ENCODE data around the gene CDC25C.

CDC25C gene

DNA sequence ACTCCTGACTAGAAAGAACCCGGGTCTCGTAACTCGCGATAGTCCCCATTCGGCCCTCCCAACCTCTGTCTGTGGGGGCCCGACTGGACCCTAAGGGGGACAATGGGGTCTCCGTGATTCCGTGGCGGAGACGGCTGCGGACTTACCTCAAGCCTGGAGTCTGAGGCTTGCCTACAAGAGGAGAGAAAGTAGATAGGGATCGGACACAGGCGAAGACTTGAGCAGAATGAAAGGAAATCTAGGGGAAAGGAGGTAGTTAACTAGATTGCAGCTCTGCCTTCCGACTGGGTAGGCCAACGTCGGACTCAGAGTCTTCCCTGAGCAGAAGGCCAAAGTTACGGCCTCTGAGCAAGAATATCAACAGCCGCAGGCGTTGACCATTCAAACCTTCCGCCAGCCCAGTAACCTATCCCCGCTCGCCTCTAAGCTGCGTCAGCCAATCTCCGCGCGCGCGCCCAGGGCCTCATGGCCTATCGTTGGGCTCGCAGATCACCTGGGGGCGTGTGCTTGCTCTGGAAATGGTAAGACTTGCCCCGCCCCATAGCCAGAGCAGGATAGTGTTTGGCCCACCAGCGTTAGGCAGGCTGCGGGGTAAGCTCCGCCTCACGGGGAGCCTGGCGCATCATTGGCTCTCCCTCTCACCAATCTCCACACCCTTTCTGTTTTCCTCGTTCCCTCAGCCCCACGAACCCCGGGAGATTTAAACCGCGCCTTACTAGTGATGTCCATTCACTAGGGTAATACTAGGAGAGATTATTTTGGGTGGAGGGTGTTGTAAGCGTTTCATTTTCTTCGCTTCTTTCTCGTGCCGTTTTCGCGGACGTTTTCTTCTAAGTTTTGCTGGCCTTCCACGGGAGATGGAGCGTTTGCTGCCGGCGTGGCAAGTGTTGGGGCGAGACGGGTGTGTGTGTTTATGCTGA lies at the start of gene CDC25C:
Gene CDC25C (minus strand): TSS at position 356 of the 920 bp plus-strand sequence. CDS start 624 bp downstream, outside the sequence.
- DNase-seq: peak; percentile 84 to 94 (median 88)

DNA sequence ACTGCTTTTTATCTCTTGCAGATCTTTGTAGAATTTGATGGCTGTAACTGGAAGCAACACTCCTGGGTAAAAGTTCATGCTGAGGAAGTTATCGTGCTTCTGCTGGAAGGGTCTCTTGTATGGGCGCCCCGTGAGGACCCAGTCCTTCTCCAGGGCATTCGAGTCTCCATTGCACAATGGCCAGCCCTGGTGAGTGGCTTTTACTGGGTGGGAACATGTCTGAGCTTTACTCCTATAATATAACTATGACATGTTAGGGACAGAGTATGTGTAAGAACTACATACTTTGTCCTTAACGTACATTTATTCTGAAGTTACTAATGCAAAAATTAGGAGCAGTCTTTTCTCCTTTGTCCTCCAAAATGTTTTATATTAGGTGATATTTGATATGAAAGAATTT lies 41.0 kb upstream of the CDC25C start:
- DNase-seq: no peak

DNA sequence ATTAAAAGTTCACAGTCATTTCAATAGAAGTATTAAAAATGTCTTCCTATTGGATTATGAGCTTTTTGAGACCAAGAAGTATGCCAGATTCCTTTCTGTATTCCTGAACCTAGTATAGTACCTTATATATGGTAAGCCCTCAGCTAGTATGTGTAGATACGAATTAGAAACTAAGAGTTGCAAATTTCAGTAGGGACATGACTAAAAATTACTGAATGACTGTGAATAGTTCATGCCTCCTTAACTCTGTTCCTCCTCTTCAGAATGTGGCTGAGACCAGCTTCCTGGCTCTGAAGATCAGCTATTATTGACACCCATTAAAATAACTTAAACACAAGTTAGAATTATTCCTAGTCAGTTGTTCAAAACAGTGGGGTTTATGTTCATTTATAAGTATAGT lies 40.6 kb upstream of the CDC25C start:
- DNase-seq: no peak

DNA sequence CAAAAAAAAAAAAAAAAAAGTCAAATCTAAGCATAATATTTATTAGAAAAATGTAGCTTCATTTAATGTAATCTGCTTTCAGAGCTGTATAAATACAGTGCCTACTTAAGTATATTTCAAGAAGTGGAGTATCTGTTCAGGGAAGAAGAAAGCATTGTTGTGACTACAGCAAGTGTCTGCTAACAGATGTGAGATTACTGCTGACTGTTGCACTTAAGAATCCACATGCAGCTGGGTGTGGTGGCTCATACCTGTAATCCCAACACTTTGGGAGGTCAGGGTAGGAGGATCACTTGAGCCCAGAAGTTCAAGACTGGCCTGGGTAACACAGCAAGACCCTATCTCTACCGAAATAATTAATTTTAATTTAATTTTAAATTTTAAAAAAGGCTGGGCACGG lies 39.9 kb upstream of the CDC25C start:
- no peak for DNase-seq

DNA sequence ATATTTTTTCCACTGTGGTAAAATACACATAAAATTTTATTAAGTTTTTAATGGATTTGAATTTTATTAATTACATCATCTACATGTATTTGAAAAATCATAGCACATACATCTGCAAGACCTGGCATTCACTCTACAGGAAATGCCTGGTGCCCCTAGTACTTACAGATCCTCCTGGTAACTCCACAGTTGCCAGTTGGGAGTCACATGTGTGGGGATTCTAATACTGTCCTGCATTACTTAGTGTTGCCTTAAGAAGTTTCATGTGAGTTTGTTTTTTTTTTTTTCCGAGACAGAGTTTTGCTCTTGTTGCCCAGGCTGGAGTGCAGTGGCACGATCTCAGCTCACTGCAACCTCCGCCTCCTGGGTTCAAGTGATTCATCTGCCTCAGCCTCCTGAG lies 38.9 kb upstream of the CDC25C start:
- no peak for DNase-seq

DNA sequence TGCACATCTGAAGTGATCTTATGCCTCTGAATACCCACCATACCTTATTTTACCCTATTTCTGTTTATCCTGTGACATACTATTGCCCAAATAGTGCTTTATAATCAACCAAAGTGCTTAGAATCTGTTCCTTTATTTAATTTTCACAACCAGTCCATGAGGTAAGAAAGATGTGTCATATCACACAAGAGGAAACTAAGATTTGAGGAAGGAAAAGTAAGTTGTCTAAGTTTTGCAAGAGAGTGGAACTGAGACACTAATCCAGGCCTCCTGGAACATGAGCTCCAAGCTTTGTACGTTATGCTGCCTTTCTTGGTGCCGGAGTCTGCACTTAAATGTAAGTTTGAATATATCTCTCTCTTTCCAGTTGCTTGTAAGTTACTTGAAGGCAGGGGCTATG lies 38.1 kb upstream of the CDC25C start:
- no peak for DNase-seq

DNA sequence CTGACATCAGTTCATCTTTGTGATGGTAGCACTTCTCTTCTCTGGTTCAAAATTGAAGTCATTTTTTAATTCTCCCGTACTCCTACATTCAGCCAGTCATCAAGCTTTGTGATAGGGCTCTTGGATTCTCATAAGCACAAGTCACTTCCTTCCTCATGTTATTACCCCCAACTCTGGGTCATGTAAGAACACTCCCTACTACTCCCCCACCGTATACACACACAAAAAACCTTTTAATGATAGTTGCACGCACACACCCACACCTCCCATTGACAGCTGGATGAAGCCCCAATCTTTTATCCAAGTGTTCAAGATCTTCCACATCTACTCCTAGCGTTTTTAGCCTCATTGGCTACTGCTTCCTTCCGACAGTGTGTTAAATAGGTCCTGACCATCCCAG lies 37.7 kb upstream of the CDC25C start:
- no peak for DNase-seq

DNA sequence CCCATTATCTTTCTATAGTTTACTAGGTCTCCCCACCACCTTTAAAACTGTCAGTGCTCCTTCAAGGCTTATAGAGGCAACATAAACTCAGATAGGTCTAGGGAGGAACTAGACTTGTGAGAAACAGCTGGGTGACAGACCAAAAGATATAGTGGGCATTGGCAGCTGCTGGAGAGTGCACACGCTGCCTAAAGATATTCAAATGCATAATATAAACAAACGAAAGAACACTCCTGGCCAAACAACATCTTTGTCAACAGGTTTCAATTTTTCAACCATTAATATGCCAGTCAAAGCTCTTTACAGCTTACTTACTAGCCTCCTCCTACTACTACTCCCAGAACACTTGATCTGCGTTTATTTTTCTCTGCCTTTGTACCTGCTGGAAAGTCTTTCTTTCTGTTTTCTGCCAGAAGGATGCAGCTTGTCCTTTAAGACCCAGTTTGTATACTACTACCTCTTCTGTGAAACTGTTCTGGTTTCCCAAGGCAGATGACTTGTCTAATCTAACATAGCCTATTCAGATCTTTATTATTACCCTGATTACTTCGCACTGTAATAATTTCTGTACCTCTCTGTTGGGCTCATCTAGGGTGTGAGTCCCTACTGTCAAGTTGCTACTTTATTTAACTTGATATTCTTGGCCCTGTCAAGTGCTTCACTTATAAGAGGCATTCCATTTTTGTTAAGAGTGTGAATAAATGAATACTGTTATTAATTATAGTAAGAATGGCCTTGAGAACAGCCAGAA lies 35.2 kb upstream of the CDC25C start:
- DNase-seq: no peak

DNA sequence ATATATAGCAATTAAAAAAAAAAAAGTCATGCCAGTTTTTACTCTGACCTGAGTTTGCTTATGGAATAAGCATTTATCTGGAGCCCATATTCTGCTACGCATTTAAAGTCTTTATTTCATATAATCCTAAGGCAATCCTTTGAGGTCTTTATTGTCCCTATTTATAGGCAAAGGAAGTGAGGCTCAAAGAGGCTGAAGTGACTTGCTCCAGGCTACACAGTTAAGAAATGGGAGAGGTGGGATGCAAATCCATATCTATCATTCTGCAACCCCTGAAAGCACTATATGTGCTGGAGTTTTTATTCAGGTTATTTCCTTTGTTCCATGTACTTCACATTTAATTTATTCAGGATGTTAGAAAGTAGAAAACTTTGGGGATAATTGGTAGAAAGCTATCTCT lies 33.0 kb upstream of the CDC25C start:
- DNase-seq: no peak

DNA sequence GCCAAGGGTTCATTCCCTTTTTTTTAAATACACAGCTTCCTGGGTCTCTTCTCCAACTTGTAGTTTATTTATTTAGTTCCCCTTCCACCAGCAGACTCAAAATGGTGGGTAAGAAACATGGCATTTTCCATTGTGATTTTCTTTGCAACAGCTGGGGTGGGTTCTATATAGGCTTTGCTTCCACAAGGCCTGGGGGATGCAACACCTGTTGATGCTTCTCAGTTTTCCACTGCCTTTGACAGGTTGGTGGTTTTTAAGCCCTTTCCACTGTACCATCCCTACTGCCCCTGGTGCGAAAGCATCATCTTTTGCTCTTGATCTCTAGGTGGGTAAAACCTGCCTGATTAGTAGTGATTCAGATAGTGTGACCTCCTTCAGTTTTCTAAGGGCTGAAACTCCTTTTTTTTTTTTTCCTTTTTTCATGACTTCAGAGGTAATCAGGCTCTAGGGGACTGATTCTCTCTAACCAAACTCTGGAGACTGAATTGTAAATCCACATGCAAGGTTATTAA lies 29.4 kb upstream of the CDC25C start:
- DNase-seq: no peak

DNA sequence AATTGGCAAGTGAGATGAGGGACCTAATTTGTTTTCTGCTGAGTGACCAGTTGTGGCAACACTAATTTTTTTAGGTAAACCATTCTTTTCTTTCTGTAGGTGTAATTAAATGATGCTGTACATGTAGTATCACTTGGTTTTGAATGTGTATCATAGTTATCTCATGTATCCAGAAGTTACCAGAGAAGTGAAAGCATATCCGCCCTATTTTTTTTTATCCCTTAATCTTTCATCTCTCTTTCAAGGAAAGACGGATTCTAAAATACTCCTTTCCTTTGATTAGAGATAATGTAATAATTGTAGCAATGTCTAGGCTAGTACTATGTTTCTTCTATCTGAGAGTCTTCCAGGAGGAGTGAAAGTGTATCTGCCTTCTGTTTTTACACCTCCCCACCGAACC lies 28.0 kb upstream of the CDC25C start:
- DNase-seq: no peak

DNA sequence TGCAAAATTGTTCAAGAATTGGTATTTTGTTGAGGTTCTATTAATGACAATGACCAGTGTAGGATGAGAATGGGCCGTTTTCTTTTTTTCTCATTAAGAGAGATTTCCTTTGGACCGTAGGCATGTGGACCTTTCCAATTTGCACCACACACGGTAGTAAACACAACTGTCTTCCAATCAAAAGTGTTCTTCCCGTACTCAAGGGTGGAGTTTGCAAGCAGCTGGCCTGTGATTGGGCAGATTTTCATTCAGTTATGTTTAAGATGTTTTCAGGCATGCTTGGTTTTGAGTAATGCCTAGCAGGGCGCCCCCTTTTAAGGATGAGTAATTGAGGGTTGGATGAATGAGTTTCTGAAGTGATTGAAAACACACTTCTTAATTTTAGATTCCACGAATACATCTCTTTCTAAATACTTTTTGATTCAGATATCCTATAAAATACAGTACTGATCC lies 23.3 kb upstream of the CDC25C start:
- peak in 1 of 4 experiments; percentile 3 for DNase-seq

DNA sequence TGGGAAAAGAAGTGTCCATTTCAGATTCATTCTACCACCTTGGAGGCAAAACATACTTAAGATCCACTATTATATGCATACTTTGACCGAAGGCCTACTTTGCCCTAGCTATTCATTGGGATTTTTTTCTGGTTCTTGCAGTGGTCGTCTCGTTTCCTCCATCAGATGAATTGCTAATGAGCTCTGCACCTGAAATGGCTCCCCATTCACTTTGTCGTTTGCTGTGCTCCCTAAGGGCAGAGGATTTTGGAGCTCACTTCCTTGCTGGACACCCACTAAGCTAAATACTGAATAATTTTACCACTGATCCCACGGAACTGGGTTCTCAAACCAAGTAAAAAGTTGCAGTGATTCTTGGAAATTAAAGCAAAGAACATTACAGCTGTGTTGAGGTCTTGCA lies 22.8 kb upstream of the CDC25C start:
- no peak for DNase-seq

DNA sequence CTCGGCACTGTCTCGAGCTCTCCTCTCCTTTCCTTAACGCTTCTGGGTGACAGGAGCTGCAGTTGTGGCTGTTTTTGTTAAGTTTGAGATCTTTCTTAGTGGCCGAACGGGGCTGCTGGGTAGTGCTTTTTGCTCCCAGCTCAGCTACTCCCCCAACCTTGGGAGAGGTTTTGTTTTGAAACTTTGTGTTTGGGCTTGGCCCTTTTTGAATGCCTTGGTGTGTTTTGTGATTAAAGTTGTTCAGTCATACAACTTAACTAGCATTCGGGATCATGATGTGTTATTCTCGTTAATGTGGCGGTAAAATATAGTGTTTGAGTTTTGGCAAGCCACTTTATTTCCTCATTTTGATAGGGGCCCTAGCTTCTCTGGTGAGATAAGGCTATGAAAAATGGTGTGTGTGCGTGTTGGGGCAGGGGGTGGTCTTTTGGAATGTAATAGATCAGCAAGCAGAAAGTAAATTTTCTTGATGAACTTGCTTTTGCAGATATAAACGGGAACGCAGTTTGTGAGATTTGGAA lies 22.0 kb upstream of the CDC25C start:
- DNase-seq: no peak

DNA sequence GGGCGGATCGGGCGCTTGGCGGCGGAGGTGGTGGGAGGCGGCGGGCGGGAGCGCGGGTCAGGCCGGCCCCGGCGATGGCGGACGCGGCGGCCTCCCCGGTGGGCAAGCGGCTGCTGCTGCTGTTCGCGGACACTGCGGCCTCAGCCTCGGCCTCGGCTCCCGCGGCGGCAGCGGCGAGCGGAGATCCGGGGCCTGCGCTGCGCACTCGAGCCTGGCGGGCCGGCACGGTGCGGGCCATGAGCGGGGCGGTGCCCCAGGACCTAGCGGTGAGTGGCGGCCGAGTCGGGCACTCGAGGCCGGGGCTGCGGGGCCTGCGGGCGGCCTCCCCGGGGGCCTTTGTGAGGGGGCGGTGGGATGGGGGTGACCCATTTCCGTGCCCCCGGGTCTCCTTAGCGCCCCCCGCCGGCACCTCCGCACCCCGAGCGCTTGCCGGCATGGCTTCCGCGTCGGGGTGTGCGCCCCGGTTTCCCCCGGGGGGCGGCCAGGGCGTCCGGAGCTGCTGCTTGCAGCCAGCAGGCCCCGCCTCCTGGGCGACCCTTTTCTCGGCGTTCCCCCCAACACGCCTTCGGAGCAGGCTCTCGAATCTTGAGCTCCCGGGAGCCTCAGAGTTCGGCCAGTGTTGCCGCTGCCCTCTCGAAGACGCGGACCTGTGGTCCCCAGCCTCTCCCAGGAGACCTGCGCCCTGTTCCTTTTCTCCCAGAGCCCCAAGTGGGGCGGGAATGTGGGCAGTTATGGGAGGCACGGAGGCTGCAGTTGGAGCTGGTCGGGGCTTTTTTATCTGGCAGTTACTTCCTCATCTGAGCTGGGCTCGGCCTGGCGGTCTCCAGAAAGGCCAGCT lies 21.3 kb upstream of the CDC25C start:
- peak; percentile 42 to 76 (median 50) for DNase-seq

DNA sequence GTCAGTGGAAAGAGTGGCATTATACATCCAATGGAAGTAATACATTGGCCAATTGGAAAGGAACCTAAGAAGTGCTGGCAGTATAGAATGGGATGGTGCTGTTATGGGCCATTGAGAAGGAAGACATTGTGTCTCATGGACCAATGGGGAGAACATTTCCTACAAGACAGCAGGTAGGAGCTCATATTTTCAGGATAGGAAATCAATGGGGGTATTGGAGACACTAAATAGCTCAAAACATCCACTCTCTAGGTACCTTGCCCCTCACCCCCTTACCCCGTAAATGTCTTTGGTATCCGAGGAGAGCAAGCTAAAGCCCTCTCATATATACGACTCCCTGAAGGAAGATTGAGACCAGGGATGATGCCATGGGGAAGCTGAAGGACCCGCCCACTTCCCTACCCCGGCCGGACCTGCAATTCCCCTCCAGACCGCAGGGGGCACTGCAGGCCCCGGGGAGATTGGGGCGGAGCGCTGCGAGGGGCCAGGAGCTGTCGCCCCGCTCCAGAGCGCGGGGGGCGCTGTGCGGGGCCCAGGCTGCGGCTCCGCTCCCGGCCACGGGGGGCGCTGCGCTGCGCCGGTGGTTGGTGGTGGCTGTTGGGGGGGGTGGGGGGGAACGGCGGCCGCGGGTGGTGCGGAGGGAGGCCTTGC lies 20.6 kb upstream of the CDC25C start, which contains the start of gene KDM3B:
Gene KDM3B (plus strand): TSS at position 615 of the 651 bp plus-strand sequence. CDS start 111 bp downstream, outside the sequence.
- peak; percentile 86 to 94 (median 90) for DNase-seq

DNA sequence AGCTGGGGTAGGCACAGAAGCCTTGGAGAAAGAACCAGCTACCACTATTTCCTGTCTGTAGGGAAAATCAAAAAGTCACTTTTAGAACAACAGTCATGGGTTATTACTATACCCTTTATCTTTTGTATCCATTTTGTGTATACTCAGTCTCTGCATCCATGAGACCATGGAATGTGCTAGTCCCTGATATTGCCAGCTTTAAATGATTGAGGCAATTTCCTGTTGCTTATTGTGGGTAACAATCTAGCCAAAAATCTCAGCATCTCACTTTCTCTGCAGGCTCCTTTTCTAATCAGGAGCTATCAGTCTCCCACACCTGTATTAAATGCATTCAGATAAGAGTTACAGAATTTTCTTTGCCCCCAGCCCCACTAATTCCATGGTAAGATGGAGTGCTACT lies 19.9 kb upstream of the CDC25C start:
- no peak for DNase-seq

DNA sequence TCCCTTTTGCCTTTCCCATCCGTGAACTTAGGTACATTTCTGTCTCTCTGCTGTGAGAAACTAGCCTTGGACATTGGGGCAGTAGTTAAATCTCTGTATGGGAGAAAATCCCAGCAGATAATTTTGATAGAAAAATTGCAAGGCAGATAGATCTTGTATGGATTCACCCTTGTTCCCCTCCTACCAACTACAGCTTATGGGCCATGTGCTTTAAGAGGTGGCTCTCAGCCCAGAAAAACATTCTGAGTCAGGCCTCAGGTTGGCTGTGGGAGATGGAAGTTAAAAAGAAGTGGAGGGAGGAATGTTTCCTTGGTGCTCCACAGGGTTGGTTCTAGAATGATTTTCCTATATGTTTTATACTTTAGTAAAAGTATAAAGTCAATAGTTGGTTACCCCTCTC lies 19.5 kb upstream of the CDC25C start:
- no peak for DNase-seq

DNA sequence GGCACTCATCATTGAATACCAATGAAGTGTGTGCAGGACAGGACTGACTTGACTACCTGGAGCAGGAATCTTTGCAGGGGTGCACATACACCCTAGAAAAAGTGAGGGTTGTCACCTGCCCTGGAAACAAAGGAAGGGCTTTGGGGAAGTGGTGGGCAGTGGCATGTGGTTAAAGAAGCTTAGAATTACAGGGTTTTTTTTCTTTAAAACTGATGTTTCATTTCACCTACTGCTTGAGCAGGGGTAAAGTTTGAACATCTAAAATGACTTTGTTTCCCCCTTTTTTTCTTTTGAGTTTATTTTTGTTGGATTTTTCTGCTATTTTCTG lies 18.9 kb upstream of the CDC25C start:
- DNase-seq: no peak

DNA sequence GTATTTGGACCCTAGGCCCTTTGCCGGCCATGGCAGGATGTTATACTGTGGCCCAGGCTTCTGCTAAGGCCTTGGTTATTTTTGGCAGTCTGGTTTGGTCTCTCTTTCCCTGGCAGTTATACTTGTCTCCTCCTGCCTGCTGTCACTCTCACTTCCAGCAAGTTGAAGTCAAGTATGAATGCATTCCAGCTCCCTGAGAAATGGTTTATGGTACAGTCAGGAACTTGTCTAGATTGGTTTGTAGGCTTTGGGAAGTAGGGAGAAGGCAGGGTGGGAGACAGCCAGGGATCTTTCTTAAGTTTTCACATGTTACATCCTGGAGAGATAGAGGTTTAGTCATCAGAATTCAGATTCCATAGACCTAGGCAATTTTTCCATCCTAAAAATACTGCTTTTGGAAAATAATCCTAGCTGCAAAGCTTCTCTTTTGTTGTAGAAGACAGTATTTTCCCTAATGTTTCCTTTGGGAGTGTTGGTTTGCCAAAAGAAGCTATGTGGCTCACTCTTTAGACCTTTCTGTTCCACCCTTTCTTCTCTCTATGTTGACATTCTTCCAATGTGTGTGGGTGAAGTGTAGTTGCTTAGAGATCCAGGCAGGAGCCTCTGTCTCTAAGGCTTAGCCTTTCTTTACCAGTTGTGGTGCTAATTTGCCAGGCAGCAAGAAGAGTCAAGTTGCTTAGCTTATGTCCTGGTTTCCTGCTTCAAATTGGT lies 18.4 kb upstream of the CDC25C start:
- DNase-seq: no peak

DNA sequence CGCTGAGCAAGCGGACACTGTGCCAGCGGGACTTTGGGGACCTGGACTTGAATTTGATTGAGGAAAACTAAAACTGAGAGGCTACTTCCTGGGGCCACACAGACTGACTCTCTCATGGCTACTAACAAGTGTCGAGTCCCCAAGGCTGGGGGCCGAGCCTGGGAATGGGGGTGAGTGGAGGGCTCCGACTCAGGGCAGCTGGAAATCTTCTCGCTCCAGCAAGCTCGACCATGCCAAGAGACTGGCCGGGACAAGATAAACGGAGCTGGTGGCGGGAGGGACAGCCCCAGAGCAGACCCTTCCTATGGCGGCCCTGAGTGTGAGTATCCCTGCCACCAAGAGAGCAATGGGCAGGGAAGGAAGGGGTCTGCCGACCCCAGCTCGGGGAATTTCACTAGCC lies 15.3 kb upstream of the CDC25C start:
- DNase-seq: no peak
